Keratinocyte (primary cell): Measurements from ENCODE around the gene CLDN11. TPM values are rescaled to one million over a fixed set of nuclear protein-coding genes. Genes with fewer than 3 reads are reported as not detected.

Source experiments
- DNase-seq: peaks from one replicate; pipeline ENCODE4 v3.0.0-alpha.2; 2011; ENCODE audit warnings: low read depth, missing footprints, low spot score
- FAIRE-seq: peaks from 2 replicates; lab custom pipeline; 2011; peaks lifted over from hg19 to GRCh38; lab: Jason Lieb, UNC
- H2AFZ ChIP-seq: 2 replicates; pipeline ENCODE4 v1.6.0; 2012; ENCODE audit warnings: low read length, control low read depth, inconsistent platforms; ENCODE audit not compliant: control insufficient read depth
- H3K27ac ChIP-seq: 2 replicates; pipeline ENCODE4 v1.5.1; 2011; ENCODE audit warnings: low read length; ENCODE audit not compliant: control insufficient read depth, insufficient read depth
- H3K27me3 ChIP-seq: 3 replicates; pipeline ENCODE4 v1.6.0; 2011; ENCODE audit warnings: low read length; ENCODE audit not compliant: control insufficient read depth, insufficient read depth; ENCODE audit errors: extremely low read depth
- H3K36me3 ChIP-seq, 2 experiments: 2 replicates in 1 of 2; 3 replicates in 1 of 2; pipeline ENCODE4 v1.5.1; 2011; ENCODE audit warnings: low read length in 2 of 2, mild to moderate bottlenecking in 1 of 2; ENCODE audit not compliant: control insufficient read depth in 2 of 2, insufficient read depth in 2 of 2; ENCODE audit errors: extremely low read depth in 1 of 2
- H3K4me1 ChIP-seq: 3 replicates; pipeline ENCODE4 v1.5.1; 2011; ENCODE audit warnings: low read length; ENCODE audit not compliant: control insufficient read depth, insufficient read depth; ENCODE audit errors: extremely low read depth
- H3K4me2 ChIP-seq: 3 replicates; pipeline ENCODE4 v1.6.0; 2011; ENCODE audit warnings: low read depth, low read length; ENCODE audit not compliant: control insufficient read depth, insufficient read depth; ENCODE audit errors: extremely low read depth
- H3K4me3 ChIP-seq, 3 experiments: fragments of 200-600 bp in 1 of 3; sonication (generic) in 1 of 3; 2 replicates in 2 of 3; 3 replicates in 1 of 3; pipeline ENCODE4 v1.5.1; 2011 to 2016; ENCODE audit warnings: low read length in 3 of 3, mild to moderate bottlenecking in 3 of 3, control low read depth in 2 of 3, inconsistent platforms in 1 of 3, low read depth in 1 of 3, mixed read lengths in 1 of 3, mixed run types in 1 of 3, moderate library complexity in 1 of 3; ENCODE audit not compliant: control insufficient read depth in 2 of 3, insufficient read depth in 2 of 3; ENCODE audit errors: extremely low read depth in 1 of 3
- H3K79me2 ChIP-seq: 2 replicates; pipeline ENCODE4 v1.6.0; 2012; ENCODE audit warnings: low read length; ENCODE audit not compliant: control insufficient read depth, insufficient read depth
- H3K9ac ChIP-seq: 3 replicates; pipeline ENCODE4 v1.6.0; 2011; ENCODE audit warnings: low read length; ENCODE audit not compliant: control insufficient read depth, insufficient read depth; ENCODE audit errors: extremely low read depth
- H3K9me1 ChIP-seq: 3 replicates; pipeline ENCODE4 v1.6.0; 2011; ENCODE audit warnings: low read length; ENCODE audit not compliant: control insufficient read depth, insufficient read depth; ENCODE audit errors: extremely low read depth
- H3K9me3 ChIP-seq: 2 replicates; pipeline ENCODE4 v1.5.1; 2012; ENCODE audit warnings: low read depth, low read length; ENCODE audit not compliant: control insufficient read depth
- H4K20me1 ChIP-seq: 3 replicates; pipeline ENCODE4 v1.6.0; 2011; ENCODE audit warnings: low read length; ENCODE audit not compliant: control insufficient read depth, insufficient read depth; ENCODE audit errors: extremely low read depth
- CTCF ChIP-seq, 3 experiments: IDR thresholded peaks in 1 of 3; conservative IDR thresholded peaks in 1 of 3; optimal IDR thresholded peaks in 1 of 3; 2 replicates in 2 of 3; 3 replicates in 1 of 3; pipeline versions ENCODE3 to v1.5.1; 2011; ENCODE audit warnings: low read length in 3 of 3, mild to moderate bottlenecking in 3 of 3, moderate library complexity in 2 of 3, control low read depth in 1 of 3, inconsistent platforms in 1 of 3; ENCODE audit not compliant: insufficient read depth in 2 of 3; ENCODE audit errors: extremely low read depth in 1 of 3
- EZH2 ChIP-seq: IDR thresholded peaks from one replicate; pipeline ENCODE4 v1.6.1; 2012; ENCODE audit warnings: inconsistent platforms, mild to moderate bottlenecking, low read length, moderate library complexity
- dilution Hi-C: fragments of 300-500 bp; cut with MboI; formaldehyde crosslinking; loops from one replicate; pipeline ENCODE4 v1.7.0; 2020; ENCODE audit warnings: low sequenced_read_pairs; ENCODE audit not compliant: extremely low pct_ligation_motif_present
- polyA plus RNA-seq, 5 experiments: library from polyadenylated mRNA; depleted of rRNA in 3 of 5; stranded (reverse) in 3 of 5; stranded (forward) in 1 of 5; unstranded in 1 of 5; fragments of >200 nt; gene quantifications; 1 replicate in 1 of 5; 2 replicates in 3 of 5; 3 replicates in 1 of 5; pipeline versions ENCODE4 v1.2.1 to v1.2.3, GENCODE V29; 2011 to 2012; ENCODE audit warnings: missing spikeins in 2 of 5, low read depth in 1 of 5, low replicate concordance in 1 of 5

Gene CLDN11
- polyA plus RNA-seq, 1 donor (not counting 4 experiments of a cell fraction or from before 2014, with no cell fraction given), result 0.12 TPM

GRCh38 chr3:170454509-170454908 is 35.8 kb downstream of the CLDN11 start:
- H3K4me2 ChIP-seq, result no peak overlapping the region
- H2AFZ ChIP-seq, result no peak overlapping the region
- H3K36me3 ChIP-seq, result no peaks in the 10 kb centered on the region
- H3K9me3 ChIP-seq, result no peaks in the 10 kb centered on the region
- H3K4me1 ChIP-seq, result peaks cover 10% of the 10 kb centered on the region
- no peaks in the 10 kb centered on the region for H3K79me2 ChIP-seq
- H3K9me1 ChIP-seq, result no peaks in the 10 kb centered on the region
- FAIRE-seq, result no peak
- H3K27ac ChIP-seq, result no peak overlapping the region
- dilution Hi-C loops, result no loop called here
- TF ChIP-seq CTCF (optimal IDR thresholded peaks at IDR 0.05 in 1 of 3, IDR thresholded peaks at IDR 0.05 in 1 of 3, conservative IDR thresholded peaks at IDR 0.05 in 1 of 3; ENCODE audit: extremely low read depth in 1 of 3, insufficient read depth in 2 of 3, low read length in 3 of 3) (no peak), EZH2 (no peak)
- H3K4me3 ChIP-seq, result no peak overlapping the region
- no peak for DNase-seq
- H3K27me3 ChIP-seq, result no peaks in the 10 kb centered on the region
- H3K9ac ChIP-seq, result no peak overlapping the region
- no peaks in the 10 kb centered on the region for H4K20me1 ChIP-seq

DNA sequence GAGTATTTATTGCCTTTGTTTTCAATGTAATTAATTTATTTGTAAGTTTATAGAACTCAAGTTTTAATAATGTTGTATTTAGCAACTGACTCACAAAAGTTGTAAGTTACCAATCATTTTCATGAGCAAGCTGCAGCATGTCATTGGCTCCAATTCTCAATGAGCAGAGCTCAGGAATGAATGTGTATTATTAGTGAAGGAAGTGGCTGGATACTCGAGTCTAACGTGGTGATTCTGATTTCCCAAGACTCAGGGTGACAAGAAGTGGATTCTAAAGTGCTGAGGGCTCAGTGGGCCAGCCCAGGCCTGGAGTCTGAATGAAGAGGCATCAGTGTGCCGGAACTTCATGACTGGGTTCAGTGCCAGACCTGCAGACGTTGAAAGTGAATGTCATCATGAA is 39.6 kb downstream of the CLDN11 start:
- Histone ChIP-seq H3K9me1 (no peaks in the 10 kb centered on the region), H3K9ac (no peak overlapping the region), H4K20me1 (no peaks in the 10 kb centered on the region), H3K79me2 (no peaks in the 10 kb centered on the region), H3K27ac (no peak overlapping the region), H3K4me1 (peaks cover 10% of the 10 kb centered on the region), H3K9me3 (no peaks in the 10 kb centered on the region), H3K4me3 (no peak overlapping the region), H3K4me2 (peak overlapping the region; percentile 1), H2AFZ (no peak overlapping the region), H3K27me3 (no peaks in the 10 kb centered on the region), H3K36me3 (no peaks in the 10 kb centered on the region)
- dilution Hi-C loops, result no loop called here
- DNase-seq (no peak), FAIRE-seq (peak; percentile 89)
- TF ChIP-seq CTCF (optimal IDR thresholded peaks at IDR 0.05 in 1 of 3, IDR thresholded peaks at IDR 0.05 in 1 of 3, conservative IDR thresholded peaks at IDR 0.05 in 1 of 3; ENCODE audit: extremely low read depth in 1 of 3, insufficient read depth in 2 of 3, low read length in 3 of 3) (no peak), EZH2 (no peak)
